Measurements from ENCODE around the gene WDR45B.
"Not testable (repeated sequence)": the region's sequence is repeated elsewhere in the genome, so short reads cannot be mapped to it uniquely, and the experiment has no call there.

WDR45B gene

DNA sequence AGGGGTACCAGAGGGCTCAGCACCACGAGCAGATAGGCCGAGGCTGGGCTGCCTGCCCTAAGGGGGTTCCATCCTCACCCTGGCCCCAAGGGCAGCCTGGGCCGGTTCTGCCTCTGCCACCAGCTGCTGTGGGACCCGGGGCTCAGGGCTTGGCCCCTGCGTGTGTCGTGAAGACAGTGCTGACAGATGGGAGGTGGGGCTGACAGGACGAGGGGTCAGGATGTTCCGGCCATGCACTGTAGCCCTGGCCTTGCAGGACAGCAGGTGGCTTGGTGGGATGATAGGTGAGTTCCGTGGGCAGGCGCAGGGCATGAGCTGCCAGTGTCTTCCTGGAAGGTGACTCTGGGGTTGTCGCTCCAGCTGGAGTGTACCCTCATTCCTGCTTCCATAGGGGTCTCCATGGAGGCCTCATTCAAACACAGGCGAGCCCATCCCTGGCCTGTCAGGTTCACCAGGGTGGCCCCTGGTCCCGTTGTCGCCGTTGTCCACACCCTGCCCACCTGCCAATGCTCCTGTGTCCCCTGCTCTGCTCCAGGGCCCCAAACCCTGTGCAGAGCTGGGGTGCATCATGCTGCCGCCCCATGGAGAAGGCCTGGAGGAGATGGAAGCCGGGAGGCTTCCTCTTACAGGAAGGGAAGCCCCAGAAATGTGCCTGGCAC lies 57.2 kb downstream of the WDR45B start:
- TF ChIP-seq CTCF (conservative IDR thresholded peaks at IDR 0.05) (no peak), ZFX (IDR thresholded peaks at IDR 0.05) (no peak)
- no peak overlapping the region; the same call in 1 of the 2 replicates for H3K27ac ChIP-seq

DNA sequence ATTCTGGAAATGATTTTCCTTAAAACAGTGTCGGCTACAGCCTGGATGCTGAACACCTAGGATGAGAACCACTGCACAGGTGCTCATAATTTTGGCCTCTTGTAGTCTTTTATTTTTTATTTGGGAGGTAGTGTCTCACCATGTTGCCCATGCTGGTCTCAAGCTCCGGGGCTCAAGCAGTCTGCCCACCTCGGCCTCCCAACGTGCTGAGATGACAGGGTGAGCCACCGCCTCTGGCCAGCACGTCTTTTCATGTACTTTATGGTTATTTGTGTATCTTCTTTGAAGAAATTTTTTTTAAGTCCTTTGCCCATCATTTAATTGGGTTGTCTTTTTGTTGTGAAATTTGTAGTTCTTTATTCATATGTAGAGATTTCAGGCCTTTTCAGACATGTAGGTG lies 58.0 kb downstream of the WDR45B start:
- no peak overlapping the region for H3K27ac ChIP-seq
- TF ChIP-seq ZFX (IDR thresholded peaks at IDR 0.05) (no peak), CTCF (conservative IDR thresholded peaks at IDR 0.05) (no peak)

DNA sequence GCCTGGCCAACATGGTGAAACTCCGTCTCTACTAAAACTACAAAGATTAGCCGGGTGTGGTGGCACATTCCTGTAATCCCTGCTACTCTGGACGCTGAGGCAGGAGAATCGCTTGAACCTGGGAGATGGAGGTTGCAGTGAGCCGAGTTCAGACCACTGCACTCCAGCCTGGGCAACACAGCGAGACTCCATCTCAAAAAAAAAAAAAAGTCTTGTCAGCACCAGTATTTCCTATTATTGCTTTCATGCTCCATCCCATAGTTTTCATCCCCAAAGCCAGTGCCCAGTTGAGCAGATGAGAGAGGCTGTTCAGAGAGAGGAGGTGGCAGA lies 58.4 kb downstream of the WDR45B start:
- no peak overlapping the region for H3K27ac ChIP-seq
- TF ChIP-seq CTCF (conservative IDR thresholded peaks at IDR 0.05) (no peak), ZFX (IDR thresholded peaks at IDR 0.05) (no peak)

DNA sequence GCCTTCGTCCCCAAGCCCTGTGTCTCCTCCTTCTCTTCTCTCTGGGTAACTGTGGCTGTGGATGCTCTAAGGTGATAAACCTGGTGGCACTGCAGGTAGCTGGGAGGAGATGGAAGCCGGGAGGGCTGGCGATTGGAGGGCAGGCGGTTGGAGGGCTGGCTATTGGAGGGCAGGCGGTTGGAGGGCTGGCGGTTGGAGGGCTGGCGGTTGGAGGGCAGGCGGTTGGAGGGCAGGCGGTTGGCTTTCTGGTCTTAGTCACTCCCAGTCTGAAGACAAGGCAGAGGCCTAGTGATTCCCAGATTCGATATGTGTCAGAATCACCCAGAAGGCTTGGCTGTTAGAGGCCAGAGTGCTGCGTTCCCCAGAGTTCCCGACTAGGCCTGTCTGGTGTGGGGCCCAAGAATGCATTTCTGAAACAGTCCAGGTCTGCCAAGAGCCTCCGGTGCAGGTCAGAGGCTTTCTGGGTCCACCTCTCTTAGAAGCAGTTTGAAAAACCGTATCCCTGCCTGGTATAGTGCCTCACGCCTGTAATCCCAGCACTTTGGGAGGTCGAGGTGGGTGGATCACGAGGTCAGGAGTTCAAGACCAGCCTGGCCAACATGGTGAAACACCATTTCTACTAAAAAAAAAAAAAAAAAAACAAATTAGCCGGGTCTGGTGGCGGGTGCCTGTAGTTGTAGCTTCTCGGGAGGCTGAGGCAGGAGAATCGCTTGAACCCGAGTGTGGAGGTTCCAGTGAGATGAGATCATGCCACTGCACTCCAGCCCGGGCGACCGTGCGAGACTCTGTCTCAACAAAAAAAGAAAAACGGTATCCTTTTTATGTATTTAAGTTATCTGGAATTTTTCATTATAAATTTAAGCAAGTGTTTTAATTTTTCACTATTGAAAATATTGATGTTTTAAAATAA lies 59.7 kb downstream of the WDR45B start:
- TF ChIP-seq CTCF (conservative IDR thresholded peaks at IDR 0.05): no peak
- no peak for TF ChIP-seq ZFX (IDR thresholded peaks at IDR 0.05)
- no peak overlapping the region for H3K27ac ChIP-seq

- H3K27ac ChIP-seq: no peak overlapping the region
- TF ChIP-seq CTCF (conservative IDR thresholded peaks at IDR 0.05) (no peak), ZFX (IDR thresholded peaks at IDR 0.05) (no peak)
Measured at GRCh38 chr17:82587234-82588086, 60.8 kb downstream of the WDR45B start.

- TF ChIP-seq ZFX (IDR thresholded peaks at IDR 0.05) (no peak), CTCF (conservative IDR thresholded peaks at IDR 0.05) (no peak)
- no peak overlapping the region for H3K27ac ChIP-seq
Measured at GRCh38 chr17:82586576-82587233, 61.5 kb downstream of the WDR45B start.

DNA sequence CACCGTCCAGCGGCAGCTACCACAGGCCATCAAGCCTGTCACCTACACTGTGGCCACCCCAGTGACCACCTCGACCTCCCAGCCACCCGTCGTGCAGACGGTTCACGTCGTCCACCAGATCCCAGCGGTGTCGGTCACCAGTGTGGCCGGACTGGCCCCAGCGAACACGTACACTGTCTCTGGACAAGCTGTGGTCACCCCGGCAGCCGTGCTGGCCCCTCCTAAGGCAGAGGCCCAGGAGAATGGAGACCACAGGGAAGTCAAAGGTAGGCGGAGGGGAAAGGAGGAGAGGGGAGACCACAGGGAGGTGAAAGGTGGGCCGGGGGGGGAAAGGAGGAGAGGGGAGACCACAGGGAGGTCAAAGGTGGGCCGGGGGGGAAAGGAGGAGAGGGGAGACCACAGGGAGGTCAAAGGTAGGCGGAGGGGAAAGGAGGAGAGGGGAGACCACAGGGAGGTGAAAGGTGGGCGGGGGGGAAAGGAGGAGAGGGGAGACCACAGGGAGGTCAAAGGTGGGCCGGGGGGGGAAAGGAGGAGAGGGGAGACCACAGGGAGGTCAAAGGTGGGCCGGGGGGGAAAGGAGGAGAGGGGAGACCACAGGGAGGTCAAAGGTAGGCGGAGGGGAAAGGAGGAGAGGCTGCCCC lies 62.2 kb downstream of the WDR45B start:
- not testable (repeated sequence) for H3K27ac ChIP-seq

All from C4-2B (cell line).